Ramos (cell line): ENCODE measurements around the gene SLC49A3.

ENCODE experiments used
- in situ Hi-C: fragments of 300-500 bp; cut with MboI; formaldehyde crosslinking; loops from one replicate; pipeline ENCODE4 v1.14.3; 2022; ENCODE audit warnings: low sequenced_read_pairs; ENCODE audit not compliant: unreplicated experiment

SLC49A3 gene

DNA sequence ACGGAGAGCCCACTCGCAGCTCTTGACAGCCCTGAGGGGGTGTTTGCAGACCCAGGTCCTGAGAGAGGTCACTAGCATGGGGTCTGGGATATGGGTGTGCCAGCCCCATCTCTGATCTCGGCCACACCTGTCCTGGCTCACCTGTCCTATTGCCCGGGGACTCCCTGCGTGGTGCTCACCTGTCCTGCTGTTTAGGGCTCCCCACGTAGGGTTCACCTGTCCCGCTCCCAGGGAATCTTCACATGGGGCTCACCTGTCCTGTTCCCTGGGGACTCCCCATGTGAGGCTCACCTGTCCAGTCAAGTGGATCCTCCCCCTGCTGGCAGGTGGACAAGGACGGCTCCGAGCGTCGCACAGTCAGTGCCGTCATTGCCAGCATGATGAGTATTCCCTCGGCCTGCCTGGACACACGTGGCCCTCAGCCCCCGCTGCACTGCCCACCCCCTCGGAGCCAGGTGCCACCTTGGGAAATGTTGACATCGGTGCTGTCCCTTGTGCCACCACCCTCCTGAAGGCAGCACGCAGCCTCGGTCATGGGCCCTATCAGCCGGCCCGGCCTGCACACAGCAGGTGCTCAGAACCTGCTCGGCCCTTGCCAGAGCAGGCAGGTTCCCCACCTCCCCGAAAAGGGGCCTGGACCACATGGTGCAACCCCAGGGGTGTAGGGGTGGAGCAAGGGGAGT is 6.3 kb downstream of the SLC49A3 start:
- in situ Hi-C loops: no loop called here

DNA sequence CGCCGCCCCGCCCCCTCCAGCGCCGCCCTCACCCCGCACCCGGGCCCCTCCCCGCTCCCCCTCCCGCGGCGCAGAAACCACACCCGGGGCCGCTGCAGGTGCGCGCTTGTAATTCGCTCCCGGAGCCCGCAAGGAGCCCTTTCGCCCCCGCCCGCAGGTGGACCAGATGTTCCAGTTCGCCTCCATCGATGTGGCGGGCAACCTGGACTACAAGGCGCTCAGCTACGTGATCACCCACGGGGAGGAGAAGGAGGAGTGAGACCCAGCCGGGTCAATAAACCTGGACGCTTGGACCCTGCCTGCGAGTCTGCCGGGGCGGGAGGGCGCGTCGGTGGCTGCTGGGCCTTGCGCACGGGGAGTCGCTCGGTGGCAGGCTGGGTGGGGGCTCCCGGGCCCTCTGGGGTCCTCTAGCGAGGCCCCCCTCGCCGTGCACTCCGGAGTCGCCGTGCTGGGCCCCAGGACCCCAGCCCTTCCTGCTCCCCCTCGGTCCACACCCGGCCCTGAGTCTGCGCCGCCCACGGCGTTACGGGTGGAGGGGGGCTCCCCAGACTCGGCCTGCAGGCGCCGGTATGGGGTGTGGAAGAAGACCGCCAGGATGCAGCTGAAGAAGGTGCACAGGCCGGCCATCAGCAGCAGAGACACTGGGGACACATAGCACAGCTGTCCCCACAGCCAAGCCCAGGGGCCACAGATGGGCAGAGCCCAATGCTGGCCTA is 7.1 kb downstream of the SLC49A3 start:
- in situ Hi-C loops: no loop called here

DNA sequence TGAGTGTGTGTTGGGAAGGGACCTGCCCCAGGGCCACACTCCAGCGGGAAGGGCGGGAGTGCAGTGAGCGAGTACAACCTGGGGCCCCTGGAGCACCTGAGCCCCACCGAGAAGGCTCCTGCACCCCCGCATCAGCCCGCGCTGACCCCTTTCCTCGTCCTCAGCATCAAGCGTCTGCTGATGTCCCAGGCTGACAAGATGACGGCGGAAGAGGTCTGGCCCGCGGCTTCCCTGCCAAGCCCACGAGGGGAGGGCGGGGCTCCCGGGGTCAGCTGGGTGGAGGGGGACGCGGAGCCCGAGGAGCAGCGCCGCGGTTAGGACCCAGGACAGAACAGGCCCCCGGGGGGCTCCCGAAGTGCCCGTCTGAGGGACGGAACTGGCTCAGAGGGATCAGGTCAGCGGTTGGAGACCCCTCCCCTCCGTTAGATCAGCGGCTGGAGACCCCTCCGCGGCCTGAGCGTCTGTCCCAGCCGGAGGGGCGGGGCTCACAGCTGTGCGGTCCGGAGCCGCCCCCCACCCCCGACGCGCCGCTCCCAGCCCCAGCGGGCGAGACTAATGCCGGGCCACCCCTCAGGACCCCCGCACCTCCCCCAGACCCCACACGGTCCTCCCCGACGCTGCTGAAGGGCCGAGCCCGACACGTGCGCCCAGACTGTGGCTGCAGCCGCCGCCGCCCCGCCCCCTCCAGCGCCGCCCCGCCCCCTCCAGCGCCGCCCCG is 7.9 kb downstream of the SLC49A3 start:
- in situ Hi-C loops: no loop called here

DNA sequence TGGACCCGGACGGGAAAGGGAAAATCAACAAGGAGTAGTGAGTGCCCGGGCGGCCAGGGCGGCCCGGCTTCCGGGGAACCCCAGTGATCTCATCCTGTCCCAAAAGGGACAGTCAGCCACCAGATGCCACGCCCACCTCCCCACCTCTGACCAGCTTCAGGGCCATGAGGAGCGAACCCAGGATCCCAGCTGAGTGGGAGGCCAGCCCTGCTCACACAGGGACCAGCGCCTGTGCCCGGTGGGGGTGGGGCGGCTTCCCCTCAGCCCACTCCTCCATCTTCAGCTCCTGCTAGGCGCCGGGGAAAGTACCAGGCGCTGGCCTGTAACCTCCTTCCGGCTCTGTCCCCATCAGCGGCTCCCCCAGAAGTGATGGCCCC is 8.4 kb downstream of the SLC49A3 start:
- in situ Hi-C loops: no loop called here

DNA sequence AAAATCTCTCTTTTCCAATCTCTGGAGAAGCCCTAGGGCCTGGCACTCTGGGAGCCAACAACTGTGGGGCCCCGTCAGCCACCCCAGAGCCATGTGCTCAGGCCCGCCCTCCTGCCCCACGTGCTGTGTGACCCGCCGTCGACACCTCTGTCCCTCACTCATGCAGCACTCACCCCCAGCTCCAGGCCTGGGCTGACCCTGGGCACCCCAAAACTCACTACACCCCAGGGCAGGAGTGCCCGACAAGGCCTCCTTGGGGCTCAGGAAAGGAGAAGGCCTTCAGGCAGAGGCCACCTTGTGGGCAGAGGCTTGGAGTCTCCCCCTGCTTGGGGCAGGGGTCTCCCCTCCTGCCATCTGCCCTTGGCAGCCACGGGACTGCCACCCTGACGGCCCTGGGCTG is 8.9 kb downstream of the SLC49A3 start:
- in situ Hi-C loops: no loop called here

DNA sequence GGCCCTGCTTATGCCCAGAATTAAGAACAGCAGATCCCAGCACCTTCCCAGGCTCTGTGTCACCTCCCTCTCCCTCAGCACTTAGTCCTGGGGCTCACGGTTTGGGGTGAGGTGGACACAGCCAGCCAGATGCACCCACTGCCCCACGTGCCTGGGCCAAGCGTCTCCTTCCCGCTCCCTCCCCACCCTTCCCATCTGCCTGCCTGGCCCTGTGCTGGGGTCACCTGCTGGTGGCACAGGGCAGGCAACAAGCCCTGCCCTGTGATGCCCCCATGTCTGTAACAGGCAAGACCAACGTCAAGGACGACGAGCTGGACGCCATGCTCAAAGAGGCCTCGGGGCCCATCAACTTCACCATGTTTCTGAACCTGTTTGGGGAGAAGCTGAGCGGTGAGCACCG is 9.3 kb downstream of the SLC49A3 start:
- in situ Hi-C loops: no loop called here

DNA sequence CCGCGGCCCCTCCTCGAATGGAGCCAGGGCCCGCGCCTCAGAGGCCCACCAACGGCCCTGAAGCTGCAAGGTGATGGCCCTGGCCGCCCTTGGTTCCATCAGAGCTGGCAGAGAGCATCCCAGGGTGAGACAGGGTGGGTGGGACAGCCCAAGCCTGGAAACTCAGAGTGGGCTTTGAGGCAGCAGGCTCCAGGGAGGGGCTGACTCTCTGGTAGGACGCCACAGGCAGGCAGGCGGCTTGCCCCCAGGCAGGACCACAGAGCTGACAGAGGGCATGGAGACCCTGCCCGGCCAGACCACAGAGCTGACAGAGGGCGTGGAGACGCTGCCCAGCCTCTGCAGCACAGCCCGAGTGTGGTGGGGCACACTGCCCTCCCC is 9.9 kb downstream of the SLC49A3 start:
- in situ Hi-C loops: no loop called here

DNA sequence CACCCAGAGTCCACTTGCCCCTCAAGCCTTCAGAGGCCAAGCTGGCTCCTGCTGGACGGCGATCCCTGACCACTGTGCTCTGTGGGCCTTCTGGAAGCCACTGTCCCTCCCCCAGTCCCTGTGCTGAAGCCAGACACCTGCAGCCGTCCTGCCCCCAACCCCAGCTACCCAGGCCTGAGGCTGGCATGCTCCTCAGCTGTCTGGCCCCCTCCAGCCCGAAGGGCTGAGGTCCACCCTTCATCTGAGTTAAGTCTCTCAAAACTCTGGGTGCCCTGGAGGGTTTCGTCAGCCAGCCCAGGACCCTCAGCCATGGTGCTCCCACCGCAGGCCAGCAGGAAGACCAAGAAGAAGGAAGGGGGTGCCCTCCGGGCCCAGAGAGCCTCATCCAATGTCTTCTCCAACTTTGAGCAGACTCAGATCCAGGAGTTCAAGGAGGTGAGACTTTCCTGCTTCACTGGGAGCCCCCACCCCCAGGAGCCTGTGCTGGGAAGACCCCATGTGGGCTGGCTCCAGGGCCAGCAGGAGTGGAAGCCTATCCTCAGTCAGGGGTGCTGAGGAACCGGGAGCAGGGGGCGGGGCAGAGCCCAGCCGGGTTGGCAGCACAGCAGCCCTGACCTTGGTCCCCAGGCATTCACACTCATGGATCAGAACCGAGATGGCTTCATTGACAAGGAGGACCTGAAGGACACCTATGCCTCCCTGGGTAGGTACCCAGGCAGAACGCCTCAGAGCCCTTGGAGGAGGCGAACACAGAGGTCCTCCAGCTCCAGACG is 10.4 kb downstream of the SLC49A3 start:
- in situ Hi-C loops: no loop called here

DNA sequence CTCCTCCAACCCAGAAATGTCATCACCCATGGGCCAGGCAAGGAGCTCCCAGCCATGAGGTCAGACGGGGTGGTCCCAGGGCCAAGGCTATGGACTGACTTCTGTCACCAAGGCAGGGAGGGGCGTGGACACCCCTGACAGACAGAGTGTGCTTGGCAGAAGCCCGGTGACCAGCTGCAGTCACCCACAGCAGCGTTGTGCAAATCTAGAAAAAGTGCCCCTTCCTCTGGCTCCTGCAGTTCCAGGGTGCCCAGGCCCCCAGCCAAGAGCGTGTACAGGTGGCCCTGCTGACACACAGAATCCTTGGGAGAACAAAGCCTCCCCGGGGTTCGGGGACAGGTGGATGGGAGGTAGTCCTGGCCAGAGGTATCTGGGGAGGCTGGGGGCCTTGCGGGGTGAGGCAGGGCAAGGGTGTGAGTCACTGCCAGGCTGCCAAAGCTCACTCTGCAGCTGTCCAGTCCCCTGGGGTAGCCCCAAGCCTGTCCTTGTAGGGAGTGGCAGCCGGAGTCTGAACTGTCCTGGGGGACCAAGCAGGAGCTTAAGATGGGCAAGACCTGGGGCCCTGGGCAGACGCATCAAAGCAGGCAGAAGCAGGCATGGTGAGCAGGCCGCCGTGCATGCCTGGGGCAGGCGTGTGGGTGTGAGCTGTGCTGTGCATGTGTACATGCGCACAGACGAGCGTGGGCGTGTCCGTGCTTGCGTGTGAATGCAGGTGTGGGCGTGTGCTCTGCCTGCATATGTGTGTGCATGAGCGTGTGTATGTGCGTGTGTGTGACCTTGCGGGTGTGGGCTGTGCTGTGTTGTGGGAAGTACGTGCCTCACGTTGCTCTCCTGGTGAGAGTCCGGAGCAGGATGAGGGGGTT is 11.3 kb downstream of the SLC49A3 start:
- in situ Hi-C loops: no loop called here

DNA sequence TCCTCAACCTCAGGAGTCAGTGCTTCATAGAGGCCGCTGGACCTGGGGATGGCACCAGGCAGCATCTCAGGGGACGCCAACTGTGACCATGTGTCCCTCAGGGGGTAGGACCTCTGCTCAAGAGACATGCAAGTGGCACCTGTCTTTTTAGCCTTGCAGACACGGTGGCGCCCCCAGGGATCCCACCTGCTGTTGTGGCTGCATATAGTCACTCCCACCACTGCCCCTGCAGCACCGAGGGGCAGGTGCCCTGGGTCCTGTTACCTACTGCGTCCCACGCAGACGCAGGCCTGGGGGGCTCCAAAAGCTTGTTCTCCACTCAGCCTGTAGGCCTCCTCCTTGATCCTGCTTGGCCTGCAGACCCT is 12.1 kb downstream of the SLC49A3 start:
- in situ Hi-C loops: no loop called here

DNA sequence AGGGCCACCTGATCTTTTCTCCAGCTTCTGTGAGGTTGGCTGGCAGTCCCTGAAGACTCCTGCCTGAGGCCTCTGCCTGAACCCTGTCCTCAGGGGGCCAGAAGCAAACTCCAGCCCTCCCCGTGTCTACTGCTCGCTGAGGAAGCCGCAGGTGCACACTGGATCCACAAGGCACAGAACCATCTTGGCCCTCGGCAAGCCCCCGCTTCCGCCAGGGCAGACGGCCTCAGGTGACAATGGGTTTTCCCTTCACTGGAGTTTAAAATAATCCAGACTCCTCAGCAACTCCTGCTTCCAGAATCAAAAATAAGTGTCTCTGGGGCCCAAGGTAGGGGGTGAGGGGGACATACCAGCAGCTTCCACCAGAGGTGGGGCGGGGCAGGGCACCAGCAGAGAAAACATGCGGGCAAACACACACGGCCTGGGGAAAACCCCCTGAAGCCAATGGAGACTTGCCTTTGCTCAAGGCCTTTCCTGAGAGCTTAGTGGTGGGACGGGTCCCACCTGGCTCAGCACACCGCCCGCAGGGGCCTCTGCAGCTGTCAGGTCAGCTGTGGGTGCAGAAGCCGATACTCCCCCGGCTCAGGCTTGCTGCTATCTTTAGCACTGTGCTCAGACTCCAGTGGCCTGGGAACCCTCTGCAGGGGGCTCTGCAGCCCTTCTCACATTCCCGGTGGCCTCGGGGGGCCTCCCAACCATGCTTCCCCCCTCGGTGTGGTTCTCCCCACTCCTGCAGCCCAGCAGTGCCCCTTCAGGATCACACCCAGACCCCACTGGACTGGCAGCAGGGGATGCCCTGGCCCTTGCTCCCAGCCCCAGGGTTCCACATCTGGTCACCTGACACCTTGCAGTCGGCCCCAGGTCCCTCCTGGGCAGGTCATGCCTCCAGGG is 12.7 kb downstream of the SLC49A3 start:
- in situ Hi-C loops: no loop called here

DNA sequence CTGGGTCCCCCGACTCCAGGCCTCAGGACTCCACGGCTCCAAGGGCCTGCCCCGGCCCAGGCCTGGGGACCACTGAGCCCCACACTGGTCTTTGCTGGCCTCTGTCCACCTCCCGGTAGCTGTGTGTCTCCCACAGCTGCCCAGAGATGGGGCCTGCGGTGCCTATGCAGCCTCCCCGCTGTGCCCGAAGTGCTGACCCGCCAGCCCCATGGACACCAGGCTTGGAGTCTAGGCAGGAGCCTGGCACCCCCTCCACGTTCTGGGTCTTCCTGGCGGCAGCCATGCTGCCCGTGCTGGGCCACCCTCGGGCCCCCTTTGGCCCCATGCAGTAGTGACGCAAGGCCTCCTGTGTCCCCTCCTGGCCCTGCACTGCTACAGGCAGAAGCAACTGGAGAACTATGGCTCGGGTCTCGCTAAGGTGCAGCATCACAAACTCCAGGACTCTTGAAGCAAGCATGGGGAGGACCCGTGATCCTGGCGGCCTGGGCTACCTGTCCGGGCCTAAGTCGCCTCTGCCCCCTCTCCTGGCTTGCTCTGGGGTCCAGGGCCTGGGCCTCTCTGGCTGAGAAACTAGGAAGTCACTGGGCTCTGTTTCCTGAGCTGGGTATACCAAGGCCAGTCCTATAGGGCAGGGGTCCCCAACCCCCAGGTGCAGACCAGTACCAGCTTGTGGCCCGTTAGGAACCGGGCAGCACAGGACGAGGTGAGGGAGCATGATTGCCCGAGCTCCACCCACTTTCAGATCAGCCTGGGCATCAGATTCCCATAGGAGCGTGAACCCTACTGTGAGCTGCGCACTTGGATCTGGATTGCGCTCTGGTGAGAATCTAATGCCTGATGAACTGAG is 13.7 kb downstream of the SLC49A3 start:
- in situ Hi-C loops: no loop called here

DNA sequence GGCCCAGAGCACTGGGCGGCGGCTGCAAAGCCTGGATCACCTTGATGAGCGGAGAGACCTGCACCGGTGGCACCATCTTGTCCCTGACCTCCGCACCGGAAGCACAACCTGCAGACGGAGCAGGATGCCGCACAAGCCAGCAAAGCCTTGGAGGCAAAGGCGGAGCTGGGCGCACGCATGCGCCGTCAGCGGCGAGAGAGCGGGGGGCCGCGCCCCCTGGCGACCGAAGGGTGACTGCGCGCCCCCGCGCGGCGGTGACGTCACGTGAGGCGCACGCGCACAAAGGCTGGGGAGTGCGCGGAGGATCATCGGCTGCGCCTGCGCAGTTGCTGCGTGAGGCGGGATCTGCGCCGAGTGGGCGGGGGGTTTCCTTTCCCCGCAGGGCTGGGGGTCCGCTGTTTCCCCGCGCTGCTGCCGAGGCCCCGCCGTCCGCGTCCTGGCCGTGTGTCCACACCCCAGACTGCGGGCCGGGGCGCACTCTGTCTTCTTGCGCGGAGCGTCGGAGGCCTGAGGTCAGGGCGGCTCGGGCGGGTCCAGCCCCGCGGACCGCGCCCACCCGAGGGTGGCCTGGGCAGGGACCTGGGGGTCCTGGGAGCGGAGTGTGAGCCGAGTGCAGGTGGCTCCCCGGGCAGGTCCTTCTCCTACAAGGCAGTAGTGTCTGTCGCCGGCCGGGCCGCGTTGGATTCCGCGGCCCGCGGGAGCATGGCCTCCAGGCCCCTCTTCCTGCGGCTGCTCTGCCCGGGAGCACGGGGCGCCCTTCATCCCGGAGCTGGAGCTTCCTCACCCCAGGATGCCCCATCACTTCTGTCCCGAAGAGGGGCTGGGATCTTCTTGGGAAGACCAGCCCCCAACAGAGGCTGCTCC is 14.5 kb downstream of the SLC49A3 start, which contains the start of the genes ATP5ME and MYL5:
Gene ATP5ME (minus strand): TSS at position 105 of the 864 bp plus-strand sequence. CDS start 29 bp downstream, at position 76.
Gene MYL5 (plus strand): TSS at position 371 of the 864 bp plus-strand sequence. CDS start 3,485 bp downstream, outside the sequence.
- in situ Hi-C loops: no loop called here

DNA sequence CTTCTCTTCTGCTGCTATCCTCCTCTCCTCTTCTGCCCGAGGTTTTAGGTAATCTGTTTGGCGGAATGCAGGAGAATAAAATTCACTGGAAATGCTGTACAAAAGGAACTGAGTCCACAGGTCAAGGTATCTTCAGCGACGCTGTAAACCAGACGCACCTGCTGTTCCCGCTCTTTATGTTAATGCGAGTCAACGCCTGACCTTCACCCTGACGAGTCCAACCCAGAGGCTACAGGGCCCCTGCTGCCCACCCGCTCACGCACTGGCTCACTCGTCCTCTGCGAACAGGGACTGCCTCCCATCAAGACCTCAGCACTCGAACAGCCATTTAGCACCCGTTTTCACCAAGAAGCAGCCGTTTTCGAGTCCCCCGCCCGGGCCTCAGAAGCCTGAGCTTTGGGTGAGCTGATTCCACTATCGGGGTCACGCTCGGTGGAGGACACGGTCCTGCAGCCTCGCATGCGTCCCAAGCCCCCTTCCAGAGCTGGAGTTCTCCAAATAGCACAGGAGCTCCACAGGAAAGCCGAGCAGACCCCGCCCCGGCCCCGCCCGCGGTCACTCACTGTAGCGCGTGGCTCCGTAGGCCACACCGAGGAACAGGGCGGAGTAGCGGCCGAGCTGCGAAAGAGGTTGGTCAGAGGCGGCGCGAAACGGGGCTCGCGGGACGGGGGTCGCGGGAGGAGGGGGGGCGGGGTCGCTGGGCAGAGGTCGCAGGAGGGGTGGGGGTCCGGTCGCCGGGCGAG is 15.4 kb downstream of the SLC49A3 start:
- in situ Hi-C loops: no loop called here

DNA sequence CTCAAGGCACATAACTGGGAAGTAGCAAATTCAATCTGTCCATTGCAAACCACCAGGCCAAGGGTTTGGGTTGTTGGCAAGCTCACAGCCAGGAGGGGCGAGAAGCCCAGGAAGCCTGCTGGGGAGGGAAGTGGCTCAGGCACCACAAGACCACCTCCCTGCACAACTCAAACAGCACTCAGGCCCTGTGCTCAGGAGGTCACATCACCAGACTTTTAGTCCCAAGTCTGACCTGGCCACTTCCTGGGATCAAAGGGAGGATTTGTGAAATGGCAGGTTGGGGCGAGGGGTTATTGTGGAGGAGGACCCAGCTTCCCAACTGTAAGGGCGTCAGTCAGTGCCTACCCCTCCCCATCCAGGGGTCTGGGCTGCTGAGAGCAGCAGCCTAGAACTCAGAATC is 17.2 kb downstream of the SLC49A3 start:
- in situ Hi-C loops: no loop called here
